PFSK-1 (cell line): ENCODE results near the gene DPF3.

Experiments
- FOXP2 ChIP-seq: optimal IDR thresholded peaks from 2 replicates; pipeline ENCODE3; 2011; ENCODE audit warnings: borderline replicate concordance, control low read depth, inconsistent platforms; ENCODE audit not compliant: insufficient read depth; ENCODE audit errors: extremely low read length, extremely low read depth
- POLR2AphosphoS5 ChIP-seq: IDR thresholded peaks from 2 replicates; pipeline ENCODE4 v1.6.1; 2012; ENCODE audit warnings: low read depth, mild to moderate bottlenecking, control low read depth, low read length, moderate library complexity
- SIN3A ChIP-seq: IDR thresholded peaks from 2 replicates; pipeline ENCODE4 v1.6.1; 2012; ENCODE audit warnings: mild to moderate bottlenecking, low read length, moderate library complexity, borderline replicate concordance; ENCODE audit not compliant: insufficient read depth
- TAF1 ChIP-seq: IDR thresholded peaks from 2 replicates; pipeline ENCODE4 v1.6.1; 2012; ENCODE audit warnings: low read length, control low read depth, borderline replicate concordance; ENCODE audit not compliant: insufficient read depth
- TF ChIP-seq, protein P1 (sequence below), 2 experiments: IDR thresholded peaks; 2 replicates each; pipeline versions ENCODE4 v1.6.1 to v1.8.0; 2011 to 2012; ENCODE audit warnings: low read depth in 2 of 2, low read length in 2 of 2, control low read depth in 1 of 2, inconsistent platforms in 1 of 2, mild to moderate bottlenecking in 1 of 2, moderate library complexity in 1 of 2; ENCODE audit not compliant: insufficient read depth in 1 of 2

GRCh38 chr14:72744416-72745120 lies 149.3 kb downstream of the DPF3 start:
- TF ChIP-seq, protein P1, sequence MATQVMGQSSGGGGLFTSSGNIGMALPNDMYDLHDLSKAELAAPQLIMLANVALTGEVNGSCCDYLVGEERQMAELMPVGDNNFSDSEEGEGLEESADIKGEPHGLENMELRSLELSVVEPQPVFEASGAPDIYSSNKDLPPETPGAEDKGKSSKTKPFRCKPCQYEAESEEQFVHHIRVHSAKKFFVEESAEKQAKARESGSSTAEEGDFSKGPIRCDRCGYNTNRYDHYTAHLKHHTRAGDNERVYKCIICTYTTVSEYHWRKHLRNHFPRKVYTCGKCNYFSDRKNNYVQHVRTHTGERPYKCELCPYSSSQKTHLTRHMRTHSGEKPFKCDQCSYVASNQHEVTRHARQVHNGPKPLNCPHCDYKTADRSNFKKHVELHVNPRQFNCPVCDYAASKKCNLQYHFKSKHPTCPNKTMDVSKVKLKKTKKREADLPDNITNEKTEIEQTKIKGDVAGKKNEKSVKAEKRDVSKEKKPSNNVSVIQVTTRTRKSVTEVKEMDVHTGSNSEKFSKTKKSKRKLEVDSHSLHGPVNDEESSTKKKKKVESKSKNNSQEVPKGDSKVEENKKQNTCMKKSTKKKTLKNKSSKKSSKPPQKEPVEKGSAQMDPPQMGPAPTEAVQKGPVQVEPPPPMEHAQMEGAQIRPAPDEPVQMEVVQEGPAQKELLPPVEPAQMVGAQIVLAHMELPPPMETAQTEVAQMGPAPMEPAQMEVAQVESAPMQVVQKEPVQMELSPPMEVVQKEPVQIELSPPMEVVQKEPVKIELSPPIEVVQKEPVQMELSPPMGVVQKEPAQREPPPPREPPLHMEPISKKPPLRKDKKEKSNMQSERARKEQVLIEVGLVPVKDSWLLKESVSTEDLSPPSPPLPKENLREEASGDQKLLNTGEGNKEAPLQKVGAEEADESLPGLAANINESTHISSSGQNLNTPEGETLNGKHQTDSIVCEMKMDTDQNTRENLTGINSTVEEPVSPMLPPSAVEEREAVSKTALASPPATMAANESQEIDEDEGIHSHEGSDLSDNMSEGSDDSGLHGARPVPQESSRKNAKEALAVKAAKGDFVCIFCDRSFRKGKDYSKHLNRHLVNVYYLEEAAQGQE (IDR thresholded peaks at IDR 0.05; ENCODE audit: insufficient read depth in 1 of 2, low read depth in 2 of 2, low read length in 2 of 2) = no peak
- TF ChIP-seq FOXP2 = no peak
- TF ChIP-seq POLR2AphosphoS5 = no peak
- no peak for TF ChIP-seq TAF1
- TF ChIP-seq SIN3A = no peak
